GM21515 (cell line): Measurements from ENCODE around the gene GUCY2D.
"Not testable (repeated sequence)": the region's sequence is repeated elsewhere in the genome, so short reads cannot be mapped to it uniquely, and the experiment has no call there.

Source experiments
- ATAC-seq: cut with Tn5 transposase; IDR thresholded peaks from one replicate; pipeline ENCODE4 v1.9.1; 2021; ENCODE audit not compliant: unreplicated experiment

GUCY2D gene

DNA sequence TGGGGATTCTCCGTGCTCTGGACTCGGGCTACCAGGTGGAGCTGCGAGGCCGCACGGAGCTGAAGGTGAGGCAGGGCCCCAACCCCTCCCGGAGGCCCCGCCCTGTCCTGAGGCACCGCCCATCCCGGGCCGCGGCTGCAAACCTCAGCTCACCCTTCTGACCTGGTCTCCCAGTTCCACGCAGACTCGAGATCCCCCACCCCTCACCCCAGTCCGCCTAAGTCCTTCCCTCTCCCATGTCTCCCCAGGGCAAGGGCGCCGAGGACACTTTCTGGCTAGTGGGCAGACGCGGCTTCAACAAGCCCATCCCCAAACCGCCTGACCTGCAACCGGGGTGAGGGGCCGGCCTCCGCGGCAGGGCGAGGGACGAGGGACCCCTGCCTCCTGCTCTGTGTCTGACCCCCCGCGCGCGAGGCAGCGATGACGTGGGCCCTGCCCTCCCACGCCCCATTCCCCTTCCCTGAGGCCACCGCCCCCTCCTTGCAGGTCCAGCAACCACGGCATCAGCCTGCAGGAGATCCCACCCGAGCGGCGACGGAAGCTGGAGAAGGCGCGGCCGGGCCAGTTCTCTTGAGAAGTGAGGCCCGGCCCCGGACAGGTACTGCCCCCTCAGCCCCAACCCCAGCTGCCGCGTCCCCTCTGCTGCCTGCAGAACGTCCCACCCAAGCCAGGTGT, 13.7 kb downstream of the GUCY2D start:
- ATAC-seq, result no peak

- ATAC-seq, result no peak
Measured at GRCh38 chr17:8016632-8017424, 14.4 kb downstream of the GUCY2D start.

DNA sequence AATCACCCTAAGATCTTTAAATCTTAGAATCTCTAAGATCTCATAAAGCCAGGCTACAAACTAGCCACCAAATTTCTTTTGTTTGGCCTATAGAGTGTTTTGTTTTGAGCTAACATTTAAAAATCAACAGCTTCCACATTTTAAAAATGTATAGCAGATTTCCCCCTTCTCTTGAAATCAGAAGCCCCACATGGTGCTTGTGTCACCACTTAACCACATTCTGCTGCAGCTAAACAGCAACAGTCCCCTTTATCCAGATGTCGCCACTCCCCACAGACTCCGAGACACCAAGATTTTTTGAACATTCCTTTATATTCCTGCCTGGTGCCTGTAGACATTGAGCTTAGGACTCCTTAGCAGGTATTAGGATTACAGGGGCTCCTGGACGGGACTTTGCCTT, 16.0 kb downstream of the GUCY2D start:
- ATAC-seq, result no peak

DNA sequence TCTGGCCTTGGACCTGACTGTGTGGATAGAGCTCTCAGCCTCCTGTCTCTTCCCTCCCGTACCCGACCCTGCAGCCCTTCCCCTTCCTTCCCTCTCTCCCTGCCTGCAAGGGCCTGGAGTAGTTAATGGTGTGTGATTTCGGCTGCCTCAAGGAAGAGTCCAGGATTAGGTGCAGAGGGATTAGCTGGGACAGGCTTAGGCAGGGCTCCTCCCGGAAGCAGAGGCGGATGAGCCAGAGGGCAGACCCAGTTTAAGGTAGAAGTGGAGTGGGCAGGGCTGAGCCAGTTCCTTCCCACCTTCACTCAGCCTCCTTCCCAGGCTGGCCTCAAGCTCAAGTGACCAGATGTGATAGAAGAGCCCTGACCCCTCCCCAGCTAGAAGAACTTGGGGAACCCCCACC, 16.8 kb downstream of the GUCY2D start:
- no peak for ATAC-seq

DNA sequence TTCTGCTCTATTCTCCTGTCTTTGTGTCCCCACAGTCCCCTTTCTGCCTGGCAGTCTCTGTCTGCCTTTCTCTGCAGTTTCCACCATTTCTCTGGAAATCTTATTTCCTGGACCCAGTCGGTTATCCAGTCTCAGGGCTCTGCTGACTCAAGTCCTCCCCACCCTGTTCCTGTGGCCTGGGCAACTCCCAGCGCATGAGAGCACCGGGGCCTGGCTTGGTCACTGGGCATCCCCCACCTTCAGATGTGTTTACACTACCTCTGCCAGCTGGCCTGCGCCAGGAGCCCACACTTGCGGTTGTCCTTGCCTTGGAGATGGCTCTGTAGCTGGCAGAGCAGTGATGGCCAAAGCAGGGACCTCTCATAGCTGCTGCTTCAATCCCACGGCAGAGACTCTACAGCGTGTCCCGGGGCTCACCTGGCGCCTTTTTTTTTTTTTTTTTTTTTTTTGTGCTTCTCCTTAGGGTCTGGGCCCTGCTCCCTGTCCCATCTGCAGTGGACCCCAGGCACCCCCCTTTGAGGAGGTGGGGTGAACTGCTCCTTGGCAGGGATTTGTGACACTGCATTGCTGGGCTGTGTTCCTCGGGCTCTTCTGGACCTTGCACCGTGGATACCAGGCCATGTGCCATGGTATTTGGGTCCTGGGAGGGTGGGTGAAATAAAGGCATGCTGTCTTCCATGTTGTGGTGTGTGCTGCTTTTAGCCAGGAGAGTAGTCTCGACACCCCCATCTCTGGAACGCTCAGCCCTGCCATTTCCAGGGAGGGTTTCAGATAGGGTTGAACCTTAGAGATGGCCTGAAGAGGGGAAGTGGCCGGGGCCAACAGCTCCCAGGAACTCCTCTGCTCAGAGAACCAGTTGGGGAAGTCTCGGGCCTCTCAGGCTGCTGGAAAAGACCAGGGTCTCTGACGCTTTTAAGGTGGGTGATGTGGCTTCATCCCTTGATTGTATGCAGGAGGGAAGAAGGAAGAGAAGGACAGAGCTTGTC, 17.5 kb downstream of the GUCY2D start:
- ATAC-seq, result no peak

DNA sequence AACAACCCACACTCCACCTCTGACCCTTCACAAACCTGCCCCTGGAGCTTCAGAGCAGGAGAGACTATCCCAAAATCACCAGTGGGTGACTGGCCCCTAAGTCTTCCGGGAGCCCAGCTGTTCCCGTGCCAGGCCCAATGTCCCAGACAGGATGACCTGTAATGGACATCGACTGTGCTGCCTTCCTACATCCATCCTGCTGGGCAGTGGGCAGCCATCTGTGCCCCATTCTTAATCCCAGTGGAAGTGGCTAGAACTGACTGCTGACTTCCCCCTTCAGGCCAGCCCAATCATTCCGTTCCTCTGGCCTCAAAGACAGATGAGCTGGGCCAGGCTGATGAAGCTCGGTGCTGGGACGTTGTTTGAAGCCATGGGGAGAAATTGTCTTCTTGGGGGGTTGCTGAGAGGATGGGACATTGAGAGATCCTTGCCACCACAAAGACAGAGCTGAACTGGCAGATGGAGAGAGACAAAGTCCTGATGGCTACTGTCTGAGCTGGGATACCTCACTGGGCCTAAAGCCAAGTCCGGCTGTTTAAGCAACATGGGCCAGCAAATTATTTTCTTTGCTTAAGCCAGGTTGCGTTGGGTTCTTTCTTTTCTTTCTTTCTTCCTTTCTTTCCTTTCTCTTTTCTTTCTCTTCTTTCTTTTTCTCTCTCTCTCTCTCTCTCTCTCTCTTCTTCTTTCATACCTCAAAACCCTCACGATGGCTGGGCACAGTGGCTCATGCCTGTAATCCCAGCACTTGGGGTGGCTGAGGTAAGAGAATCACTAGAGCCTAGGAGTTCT, 18.6 kb downstream of the GUCY2D start:
- ATAC-seq, result no peak

GRCh38 chr17:8021565-8022359, 19.3 kb downstream of the GUCY2D start:
- no peak for ATAC-seq

GRCh38 chr17:8022360-8023003, 20.1 kb downstream of the GUCY2D start:
- no peak for ATAC-seq

GRCh38 chr17:8024161-8024560, 21.7 kb downstream of the GUCY2D start:
- not testable (repeated sequence) for ATAC-seq

- ATAC-seq, result no peak
Measured at GRCh38 chr17:8025176-8025911, 22.9 kb downstream of the GUCY2D start.

DNA sequence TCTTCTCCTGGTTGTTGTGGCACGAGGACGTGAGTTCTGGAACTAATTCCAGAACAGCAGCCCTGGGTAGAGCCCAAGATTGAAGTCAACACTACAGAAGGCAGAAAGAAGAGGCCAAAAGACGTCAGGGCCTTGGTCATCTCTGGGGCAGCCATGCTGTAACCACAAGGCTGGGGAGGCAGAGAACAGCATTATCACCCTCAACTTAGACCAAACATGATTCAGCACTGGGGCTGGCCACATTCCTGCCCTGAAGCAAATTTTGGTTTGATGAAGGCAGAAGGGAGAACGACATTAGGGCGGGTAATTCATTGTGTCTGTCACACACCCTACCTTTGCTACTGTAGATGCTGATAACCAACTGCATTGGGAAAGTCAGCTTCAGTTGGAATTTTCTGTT, 26.7 kb downstream of the GUCY2D start:
- no peak for ATAC-seq

DNA sequence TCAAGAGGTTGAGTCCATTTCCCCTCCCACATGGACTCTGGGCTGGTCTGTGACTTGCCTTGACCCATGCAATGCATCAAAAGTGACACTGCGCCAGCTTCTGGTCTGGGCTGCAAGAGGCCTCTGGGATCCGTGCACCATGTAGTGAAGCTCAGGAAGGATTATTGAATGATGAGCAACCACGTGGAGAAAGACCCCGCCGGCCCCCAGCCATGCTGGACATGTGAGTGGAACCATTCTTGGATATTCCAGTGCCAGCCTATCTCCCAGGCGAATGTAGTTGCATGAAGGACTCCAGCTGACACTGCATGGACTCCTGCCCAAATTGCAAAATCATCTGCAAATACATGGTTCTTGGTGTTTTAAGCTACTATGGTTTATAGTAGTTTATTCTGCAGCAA, 28.8 kb downstream of the GUCY2D start:
- no peak for ATAC-seq

- no peak for ATAC-seq
Measured at GRCh38 chr17:8031950-8032349, 29.5 kb downstream of the GUCY2D start.

GRCh38 chr17:8032442-8032841, 30.0 kb downstream of the GUCY2D start:
- ATAC-seq, result no peak

- no peak for ATAC-seq
Measured at GRCh38 chr17:8038954-8039610, 36.7 kb downstream of the GUCY2D start, which contains the start of gene ALOX15B. ALOX15B (plus strand) TSS chr17:8039059; CDS start chr17:8039156, 97 bp downstream.

DNA sequence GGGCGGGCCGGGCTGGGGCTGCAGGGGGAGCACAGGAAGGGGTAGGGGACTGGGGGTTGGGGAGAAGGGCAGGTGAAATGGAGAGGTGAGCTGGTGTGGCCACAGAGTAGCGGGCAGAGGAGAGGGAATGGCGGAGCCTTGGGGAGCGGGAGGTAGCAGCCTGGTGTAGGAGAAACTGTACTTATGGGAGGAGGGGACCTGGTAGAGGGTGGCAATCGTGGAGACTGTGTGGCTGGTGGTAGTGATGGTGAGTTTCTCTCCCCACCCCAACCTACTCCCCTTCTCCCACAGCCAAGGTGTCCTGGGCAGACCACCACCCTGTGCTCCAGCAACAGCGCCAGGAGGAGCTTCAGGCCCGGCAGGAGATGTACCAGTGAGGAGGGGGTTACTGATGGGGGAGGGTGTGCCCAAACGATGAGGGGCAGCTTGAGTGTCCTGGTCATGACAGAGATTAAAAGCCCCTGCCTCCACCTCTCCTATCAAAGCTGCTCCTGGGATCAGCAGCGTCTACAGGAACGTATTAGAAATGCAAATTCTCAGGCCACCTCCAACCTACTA, 37.3 kb downstream of the GUCY2D start:
- no peak for ATAC-seq

GRCh38 chr17:8041249-8041928, 39.0 kb downstream of the GUCY2D start:
- no peak for ATAC-seq
